NCI-H526 treated with DMSO at 0.1 percent for 48 hours (cell line): ENCODE data around the gene COL6A2.
"Not testable (repeated sequence)": the region's sequence is repeated elsewhere in the genome, so short reads cannot be mapped to it uniquely, and the experiment has no call there.

Experiments
- DNase-seq: peaks from one replicate; lab custom pipeline; 2025; lab: John Stamatoyannopoulos, UW

Gene COL6A2

DNA sequence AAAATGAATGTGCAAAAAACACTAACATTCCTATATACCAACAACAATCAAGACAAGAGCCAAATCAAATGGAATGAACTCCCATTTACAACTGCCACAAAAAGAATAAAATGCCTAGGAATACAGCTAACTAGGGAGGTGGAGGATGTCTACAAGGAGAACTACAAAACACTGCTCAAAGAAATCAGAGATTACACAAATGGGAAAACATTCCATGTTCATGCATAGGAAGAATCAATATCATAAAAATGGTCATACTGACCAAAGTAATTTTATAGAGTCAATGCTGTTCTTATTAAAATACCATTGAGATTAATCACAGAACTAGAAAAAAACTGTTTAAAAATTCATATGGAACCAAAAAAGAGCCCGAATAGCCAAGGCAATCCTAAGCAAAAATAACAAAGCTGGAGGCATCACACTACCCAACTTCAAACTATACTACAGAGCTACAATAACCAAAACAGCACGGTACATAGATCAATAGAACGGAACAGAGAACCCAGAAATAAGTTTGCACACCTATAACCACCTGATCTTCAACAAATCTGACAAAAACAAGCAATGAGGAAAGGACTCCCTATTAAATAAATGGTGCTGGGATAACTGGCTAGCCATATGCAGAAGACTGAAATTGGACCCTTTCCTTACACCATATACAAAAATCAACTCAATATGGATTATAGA lies 78.7 kb downstream of the COL6A2 start:
- not testable (repeated sequence) for DNase-seq

- no peak for DNase-seq
Measured at GRCh38 chr21:46178961-46179360, 81.0 kb downstream of the COL6A2 start.
